CD14-positive monocyte (primary cell): ENCODE results near the gene DLGAP1. TPM values are rescaled to one million over a fixed set of nuclear protein-coding genes. Genes with fewer than 3 reads are reported as not detected.

ENCODE experiments used
- DNase-seq, 3 donors: peaks; one replicate each; pipeline ENCODE4 v3.0.0-alpha.2; 2011 to 2022
- H2AFZ ChIP-seq: 2 replicates; pipeline ENCODE4 v1.6.0; 2012; ENCODE audit warnings: mild to moderate bottlenecking, low read depth, low read length, inconsistent platforms; ENCODE audit not compliant: insufficient read depth, poor library complexity, severe bottlenecking
- H3K27ac ChIP-seq, 2 donors: 1 replicate in 1 of 2; 2 replicates in 1 of 2; pipeline ENCODE4 v1.5.1; 2012 to 2013; ENCODE audit warnings: low read length in 2 of 2, control low read depth in 1 of 2, inconsistent platforms in 1 of 2, low read depth in 1 of 2, mild to moderate bottlenecking in 1 of 2
- H3K27me3 ChIP-seq, 2 donors: one replicate each; pipeline versions ENCODE4 v1.6.0 to v1.6.1; 2011 to 2013; ENCODE audit warnings: low read length in 2 of 2; ENCODE audit not compliant: control insufficient read depth in 2 of 2, insufficient read depth in 2 of 2
- H3K36me3 ChIP-seq, 2 donors: replicated peaks in 1 of 2; 1 replicate in 1 of 2; 2 replicates in 1 of 2; pipeline versions ENCODE4 v1.5.1 to v1.6.1; 2012 to 2013; ENCODE audit warnings: low read length in 2 of 2, control low read depth in 1 of 2, inconsistent platforms in 1 of 2, mild to moderate bottlenecking in 1 of 2; ENCODE audit not compliant: insufficient read depth in 2 of 2, control insufficient read depth in 1 of 2
- H3K4me1 ChIP-seq, 2 donors: 1 replicate in 1 of 2; 2 replicates in 1 of 2; pipeline versions ENCODE4 v1.5.1 to v1.6.1; 2012 to 2013; ENCODE audit warnings: low read length in 2 of 2, control low read depth in 1 of 2, inconsistent platforms in 1 of 2, mild to moderate bottlenecking in 1 of 2, moderate library complexity in 1 of 2; ENCODE audit not compliant: insufficient read depth in 2 of 2, control insufficient read depth in 1 of 2
- H3K4me2 ChIP-seq: replicated peaks from 2 replicates; pipeline ENCODE3; 2012; ENCODE audit warnings: low read length, moderate library complexity, mild to moderate bottlenecking; ENCODE audit not compliant: poor library complexity, severe bottlenecking; ENCODE audit errors: extremely low read depth
- H3K4me3 ChIP-seq, 3 experiments: fragments of 200-600 bp in 1 of 3; sonication (generic) in 1 of 3; replicated peaks in 1 of 3; 1 replicate in 2 of 3; 2 replicates in 1 of 3; pipeline ENCODE4 v1.5.1; 2011 to 2013; ENCODE audit warnings: low read length in 3 of 3, mild to moderate bottlenecking in 3 of 3, control low read depth in 2 of 3, low read depth in 2 of 3, inconsistent platforms in 1 of 3, moderate library complexity in 1 of 3
- H3K79me2 ChIP-seq: 2 replicates; pipeline ENCODE4 v1.6.0; 2012; ENCODE audit warnings: mild to moderate bottlenecking, control low read depth, inconsistent platforms, low read length, moderate library complexity; ENCODE audit not compliant: insufficient read depth
- H3K9ac ChIP-seq: 2 replicates; pipeline ENCODE4 v1.6.0; 2017; ENCODE audit warnings: low read length, mild to moderate bottlenecking; ENCODE audit not compliant: insufficient read depth, poor library complexity, severe bottlenecking
- H3K9me3 ChIP-seq, 2 donors: replicated peaks in 1 of 2; 1 replicate in 1 of 2; 2 replicates in 1 of 2; pipeline versions ENCODE4 v1.5.1 to v1.6.1; 2012 to 2013; ENCODE audit warnings: low read length in 2 of 2, control low read depth in 1 of 2; ENCODE audit not compliant: control insufficient read depth in 1 of 2, insufficient read depth in 1 of 2
- H4K20me1 ChIP-seq: 2 replicates; pipeline ENCODE4 v1.6.0; 2012; ENCODE audit warnings: mild to moderate bottlenecking, low read length, control low read depth, moderate library complexity; ENCODE audit not compliant: insufficient read depth
- H3K27ac Mint-ChIP-seq, 7 donors: one replicate each; pipeline ENCODE4 v1.8.0; 2020; ENCODE audit warnings: mild to moderate bottlenecking in 7 of 7, mixed read lengths in 7 of 7, moderate library complexity in 6 of 7, inconsistent platforms in 2 of 7
- H3K27me3 Mint-ChIP-seq, 3 donors: one replicate each; pipeline ENCODE4 v1.8.0; 2021 to 2022; ENCODE audit warnings: low read depth in 3 of 3, mild to moderate bottlenecking in 3 of 3, mixed read lengths in 3 of 3, moderate library complexity in 3 of 3, inconsistent platforms in 1 of 3
- H3K36me3 Mint-ChIP-seq, 2 donors: one replicate each; pipeline ENCODE4 v1.8.0; 2020; ENCODE audit warnings: mixed read lengths in 2 of 2, inconsistent platforms in 1 of 2, mild to moderate bottlenecking in 1 of 2
- H3K4me1 Mint-ChIP-seq: one replicate; pipeline ENCODE4 v1.8.0; 2020; ENCODE audit warnings: mild to moderate bottlenecking, mixed read lengths
- H3K4me3 Mint-ChIP-seq, 2 donors: one replicate each; pipeline ENCODE4 v1.8.0; 2020; ENCODE audit warnings: mild to moderate bottlenecking in 2 of 2, mixed read lengths in 2 of 2, moderate library complexity in 1 of 2
- H3K9me3 Mint-ChIP-seq, 7 donors: one replicate each; pipeline ENCODE4 v1.8.0; 2020 to 2022; ENCODE audit warnings: mixed read lengths in 7 of 7, mild to moderate bottlenecking in 6 of 7, moderate library complexity in 6 of 7, inconsistent platforms in 2 of 7
- WGBS: methylation state at CpG from one replicate; pipeline ENCODE4 v1.1.5; 2013; ENCODE audit warnings: missing lambda C conversion rate; ENCODE audit not compliant: insufficient coverage; 5-methylcytosine and 5-hydroxymethylcytosine counted together
- intact Hi-C, 2 donors: fragments of 100-400 bp; cut with micrococcal nuclease; formaldehyde crosslinking; loops; one replicate each; pipeline versions ENCODE4 v1.15.0 to v1.15.1; 2023
- polyA plus RNA-seq, 3 donors: library from polyadenylated mRNA; depleted of rRNA in 1 of 3; unstranded in 2 of 3; stranded (reverse) in 1 of 3; fragments of 300-500 nt in 2 of 3; fragments of >200 nt in 1 of 3; fragmentation: Illumina TruSeq in 2 of 3; gene quantifications; 1 replicate in 2 of 3; 2 replicates in 1 of 3; pipeline ENCODE4 v1.2.3, GENCODE V29; 2012 to 2021
- TF ChIP-seq, protein P1 (sequence below): fragments of 200-600 bp; IDR thresholded peaks from one replicate; pipeline ENCODE4 v1.8.0; 2022; ENCODE audit warnings: antibody characterized with exemption, mild to moderate bottlenecking

The DLGAP1 gene
- polyA plus RNA-seq, 3 donors: 0.09 to 0.42 TPM; not detected in 1

DNA sequence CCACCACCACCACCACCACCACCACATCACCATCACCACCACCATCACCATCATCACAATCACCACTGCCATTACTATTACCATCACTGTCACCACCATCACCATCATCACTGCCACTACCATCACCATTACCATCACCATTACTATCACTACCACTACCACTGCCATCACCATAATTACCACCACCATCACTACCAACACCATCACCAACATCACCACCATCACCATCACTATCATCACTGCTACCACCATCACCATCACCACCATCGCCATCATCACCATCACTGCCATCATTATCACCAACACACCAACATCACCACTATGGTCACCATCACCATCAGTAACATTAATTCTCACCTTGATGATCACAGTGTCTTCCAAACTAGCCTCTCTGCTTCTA is 713.8 kb downstream of the DLGAP1 start:
- H3K27ac Mint-ChIP-seq: peak overlapping the region in 2 of 7 donors; percentile 14 to 27

DNA sequence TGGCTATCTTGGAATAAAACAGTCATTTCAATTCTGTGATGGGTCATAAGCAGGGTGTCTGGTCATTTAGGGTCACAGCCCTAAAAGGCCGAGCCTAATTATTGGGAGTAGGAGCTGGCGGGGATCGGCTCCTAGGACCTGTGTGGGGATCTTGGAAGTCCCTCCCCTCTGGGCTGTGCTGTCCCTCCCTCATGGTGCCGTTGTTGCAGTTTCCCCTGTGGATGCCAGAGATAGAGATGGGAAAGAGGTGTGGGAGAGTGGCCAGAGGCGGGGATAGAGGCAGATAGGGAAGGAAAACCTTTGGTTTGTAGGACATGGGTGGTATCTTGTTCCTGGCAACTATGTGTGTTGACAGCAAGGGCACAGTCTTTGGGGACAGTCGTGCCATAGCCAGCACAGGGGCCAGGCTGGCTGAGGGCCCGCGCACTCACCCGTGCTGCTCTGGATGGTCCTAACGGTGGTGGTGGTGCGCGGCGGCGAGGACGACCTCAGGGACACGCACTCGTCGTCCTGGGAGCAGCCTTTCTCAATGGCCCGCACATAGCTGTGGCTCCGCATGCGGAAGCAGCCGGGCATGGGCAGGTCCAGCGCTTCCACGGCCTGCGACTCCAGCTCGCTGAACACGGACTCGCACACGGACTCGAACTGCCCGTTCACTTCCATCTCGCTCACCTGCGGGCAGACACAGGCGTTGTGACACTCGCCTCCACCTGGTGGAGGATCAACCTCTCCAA is 726.2 kb downstream of the DLGAP1 start:
- Mint-ChIP-seq H3K36me3 (no peaks in the 10 kb centered on the region), H3K27ac (peak overlapping the region in 1 of 7 donors; percentile 25), H3K9me3 (peaks cover 0 to 7% (median 0%) of the 10 kb centered on the region in 7 donors), H3K4me1 (peaks cover 36% of the 10 kb centered on the region), H3K27me3 (peaks cover 0 to 3% (median 0%) of the 10 kb centered on the region in 3 donors), H3K4me3 (no peak overlapping the region)
- Histone ChIP-seq H3K9ac (no peak overlapping the region), H3K9me3 (no peaks in the 10 kb centered on the region), H4K20me1 (no peaks in the 10 kb centered on the region), H3K79me2 (no peaks in the 10 kb centered on the region), H3K4me2 (no peak overlapping the region), H2AFZ (no peak overlapping the region), H3K4me1 (peaks cover 34% of the 10 kb centered on the region in 2 donors), H3K36me3 (no peaks in the 10 kb centered on the region), H3K27ac (no peak overlapping the region), H3K27me3 (no peaks in the 10 kb centered on the region), H3K4me3 (no peak overlapping the region)
- intact Hi-C loops: loop anchor here in 1 of 2 donors (10.0 kb wide), 1 partner anchor 134 kb away; no protein-coding TSS in a partner anchor
- DNase-seq: no peak
- 96% methylated on average over 33 of the region's 35 CpGs for WGBS
- TF ChIP-seq, protein P1, sequence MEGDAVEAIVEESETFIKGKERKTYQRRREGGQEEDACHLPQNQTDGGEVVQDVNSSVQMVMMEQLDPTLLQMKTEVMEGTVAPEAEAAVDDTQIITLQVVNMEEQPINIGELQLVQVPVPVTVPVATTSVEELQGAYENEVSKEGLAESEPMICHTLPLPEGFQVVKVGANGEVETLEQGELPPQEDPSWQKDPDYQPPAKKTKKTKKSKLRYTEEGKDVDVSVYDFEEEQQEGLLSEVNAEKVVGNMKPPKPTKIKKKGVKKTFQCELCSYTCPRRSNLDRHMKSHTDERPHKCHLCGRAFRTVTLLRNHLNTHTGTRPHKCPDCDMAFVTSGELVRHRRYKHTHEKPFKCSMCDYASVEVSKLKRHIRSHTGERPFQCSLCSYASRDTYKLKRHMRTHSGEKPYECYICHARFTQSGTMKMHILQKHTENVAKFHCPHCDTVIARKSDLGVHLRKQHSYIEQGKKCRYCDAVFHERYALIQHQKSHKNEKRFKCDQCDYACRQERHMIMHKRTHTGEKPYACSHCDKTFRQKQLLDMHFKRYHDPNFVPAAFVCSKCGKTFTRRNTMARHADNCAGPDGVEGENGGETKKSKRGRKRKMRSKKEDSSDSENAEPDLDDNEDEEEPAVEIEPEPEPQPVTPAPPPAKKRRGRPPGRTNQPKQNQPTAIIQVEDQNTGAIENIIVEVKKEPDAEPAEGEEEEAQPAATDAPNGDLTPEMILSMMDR: no peak

More for the DNA sequence above, 713.8 kb downstream of the DLGAP1 start:
- Mint-ChIP-seq H3K27me3 (peaks cover 0 to 2% (median 1%) of the 10 kb centered on the region in 3 donors), H3K9me3 (peaks cover 1 to 8% (median 3%) of the 10 kb centered on the region in 7 donors), H3K4me1 (peaks cover 8% of the 10 kb centered on the region), H3K36me3 (no peaks in the 10 kb centered on the region), H3K4me3 (no peak overlapping the region)
- 100% methylated on average over 1 of the region's 1 CpG for WGBS
- Histone ChIP-seq H3K4me3 (no peak overlapping the region), H3K36me3 (no peaks in the 10 kb centered on the region), H3K27ac (no peak overlapping the region), H3K9ac (no peak overlapping the region), H2AFZ (no peak overlapping the region), H3K27me3 (no peaks in the 10 kb centered on the region), H3K4me1 (peaks cover 9 to 10% of the 10 kb centered on the region in 2 donors), H3K4me2 (no peak overlapping the region), H3K79me2 (no peaks in the 10 kb centered on the region), H4K20me1 (no peaks in the 10 kb centered on the region), H3K9me3 (no peaks in the 10 kb centered on the region)
- TF ChIP-seq, protein P1: no peak
- no peak for DNase-seq
- intact Hi-C loops: loop anchor here in 1 of 2 donors (10.0 kb wide), 1 partner anchor 137 kb away; no protein-coding TSS in a partner anchor
